K562 (cell line): ENCODE results near the gene ALG14. TPM values are rescaled to one million over a fixed set of nuclear protein-coding genes. Genes with fewer than 3 reads are reported as not detected.
A peak's percentile ranks its signal among the peaks of the same experiment; 100 is the strongest.

Experiments used
- ARID1B ChIP-seq: fragments of 450-650 bp; IDR thresholded peaks from 2 replicates; pipeline ENCODE4 v1.6.1; 2016; ENCODE audit warnings: antibody characterized with exemption, mild to moderate bottlenecking, inconsistent platforms
- CBX2 ChIP-seq: fragments of 200-600 bp; sonication (generic); IDR thresholded peaks from one replicate; pipeline ENCODE4 v1.6.1; 2012; ENCODE audit warnings: mild to moderate bottlenecking, low read length, inconsistent platforms; ENCODE audit not compliant: insufficient read depth, poor library complexity, severe bottlenecking
- CHD4 ChIP-seq: fragments of 200-600 bp; sonication (generic); IDR thresholded peaks from 3 replicates; pipeline ENCODE4 v1.6.1; 2012; ENCODE audit warnings: low read depth, mild to moderate bottlenecking, mixed read lengths, low read length, inconsistent platforms; ENCODE audit not compliant: insufficient read depth, insufficient replicate concordance, poor library complexity, severe bottlenecking
- HDAC1 ChIP-seq, 2 experiments: fragments of 450-650 bp; IDR thresholded peaks; 2 replicates each; pipeline ENCODE4 v1.6.1; 2016 to 2017; ENCODE audit warnings: inconsistent platforms in 1 of 2, mild to moderate bottlenecking in 1 of 2, moderate library complexity in 1 of 2
- IFI16 ChIP-seq: fragments of 250-450 bp; sonication (Bioruptor Pico); IDR thresholded peaks from 2 replicates; pipeline ENCODE4 v2.1.2; 2022; ENCODE audit warnings: mild to moderate bottlenecking, inconsistent platforms
- MBD2 ChIP-seq: sonication (generic); IDR thresholded peaks from 2 replicates; pipeline ENCODE4 v1.6.1; 2016; ENCODE audit warnings: low read depth, borderline replicate concordance
- NCOA2 ChIP-seq, 2 experiments: fragments of 450-650 bp; IDR thresholded peaks; 2 replicates each; pipeline ENCODE4 v1.6.1; 2018; ENCODE audit warnings: mild to moderate bottlenecking in 2 of 2, moderate library complexity in 1 of 2; ENCODE audit not compliant: partially characterized antibody in 2 of 2
- NEUROD1 ChIP-seq: fragments of 150-350 bp; IDR thresholded peaks from 2 replicates; pipeline ENCODE4 v1.6.1; 2014; ENCODE audit warnings: borderline replicate concordance, low read length, low read depth; ENCODE audit not compliant: partially characterized antibody
- POLR2H ChIP-seq: IDR thresholded peaks from 2 replicates; pipeline ENCODE4 v1.6.1; 2016; ENCODE audit warnings: missing genetic modification characterization, low read depth, mild to moderate bottlenecking, control low read depth, missing compliant biosample characterization, moderate library complexity
- RAD51 ChIP-seq: fragments of 450-650 bp; IDR thresholded peaks from 2 replicates; pipeline ENCODE4 v1.7.1; 2016; ENCODE audit warnings: low read depth, mild to moderate bottlenecking, borderline replicate concordance
- SMARCC2 ChIP-seq: fragments of 450-650 bp; IDR thresholded peaks from 2 replicates; pipeline ENCODE4 v1.6.1; 2017; ENCODE audit warnings: antibody characterized with exemption, moderate library complexity, mild to moderate bottlenecking, low read depth
- SRF ChIP-seq, 2 experiments: fragments of 250-450, 450-650 bp in 1 of 2; sonication (Bioruptor Pico) in 1 of 2; sonication (generic) in 1 of 2; formaldehyde crosslinking; IDR thresholded peaks; 2 replicates each; pipeline versions ENCODE4 v1.5.0 to v1.5.1; 2020 to 2022; ENCODE audit warnings: mild to moderate bottlenecking in 1 of 2, missing genetic modification reagents in 1 of 2
- SRSF1 ChIP-seq: fragments of 200-400 bp; formaldehyde crosslinking; IDR thresholded peaks from 2 replicates; pipeline ENCODE4 v1.6.1; 2017; ENCODE audit warnings: mild to moderate bottlenecking, low read depth, low read length, moderate library complexity
- TSC22D4 ChIP-seq: fragments of 450-650 bp; IDR thresholded peaks from 2 replicates; pipeline ENCODE4 v1.6.1; 2016; ENCODE audit warnings: missing genetic modification characterization, missing biosample characterization, control low read depth
- U2AF2 ChIP-seq: fragments of 200-400 bp; formaldehyde crosslinking; optimal IDR thresholded peaks from 2 replicates; pipeline ENCODE3; 2017; ENCODE audit warnings: low read depth, mild to moderate bottlenecking, low read length
- ZNF212 ChIP-seq: fragments of 450-650 bp; formaldehyde crosslinking; IDR thresholded peaks from 2 replicates; pipeline ENCODE4 v1.4.0; 2020; ENCODE audit warnings: mild to moderate bottlenecking
- ZNF76 ChIP-seq: fragments of 250-450 bp; sonication (Bioruptor Pico); IDR thresholded peaks from 2 replicates; pipeline ENCODE4 v1.4.0; 2020; ENCODE audit warnings: mild to moderate bottlenecking, moderate library complexity, borderline replicate concordance
- polyA plus RNA-seq, 8 experiments: library from polyadenylated mRNA; depleted of rRNA in 4 of 8; stranded (reverse) in 5 of 8; unstranded in 3 of 8; fragments of >200 nt; fragmentation: Nextera tagmentation in 2 of 8; fragmentation: Illumina TruSeq in 1 of 8; extraction: Ambion mirVana in 2 of 8; extraction: Trizol in 1 of 8; gene quantifications; 2 replicates each; pipeline versions ENCODE4 v1.2.1 to v1.2.3, GENCODE V29; 2011 to 2014; ENCODE audit warnings: inconsistent platforms in 1 of 8, missing spikeins in 1 of 8
- total RNA-seq, 7 experiments: library from RNA; depleted of rRNA in 6 of 7; stranded (reverse); fragments of >200 nt in 6 of 7; fragmentation: Illumina TruSeq in 2 of 7; extraction: Trizol in 2 of 7; gene quantifications; 2 replicates each; pipeline versions ENCODE4 v1.2.1 to v1.2.3, GENCODE V29; 2011 to 2021; ENCODE audit warnings: low replicate concordance in 1 of 7
- TF ChIP-seq, protein P1 (sequence below): fragments of 250-450 bp; sonication (Bioruptor Pico); IDR thresholded peaks from 2 replicates; pipeline ENCODE4 v1.5.0; 2022; ENCODE audit warnings: mild to moderate bottlenecking
- TF ChIP-seq, protein P2 (sequence below): fragments of 200-800 bp; sonication (Bioruptor generic); IDR thresholded peaks from 2 replicates; pipeline ENCODE4 v1.6.1; 2016; ENCODE audit warnings: missing genetic modification characterization, missing compliant biosample characterization
- TF ChIP-seq, protein P3 (sequence below): fragments of 450-650 bp; IDR thresholded peaks from one replicate; pipeline ENCODE4 v1.6.1; 2018; ENCODE audit warnings: mild to moderate bottlenecking, moderate library complexity; ENCODE audit not compliant: partially characterized antibody

The ALG14 gene
- total and polyA plus RNA-seq, 9 of the 15 experiments (the other 6 are each of a cell fraction or from before 2014, with no cell fraction given): 2.8 to 16.2 (median 4.9) TPM

DNA sequence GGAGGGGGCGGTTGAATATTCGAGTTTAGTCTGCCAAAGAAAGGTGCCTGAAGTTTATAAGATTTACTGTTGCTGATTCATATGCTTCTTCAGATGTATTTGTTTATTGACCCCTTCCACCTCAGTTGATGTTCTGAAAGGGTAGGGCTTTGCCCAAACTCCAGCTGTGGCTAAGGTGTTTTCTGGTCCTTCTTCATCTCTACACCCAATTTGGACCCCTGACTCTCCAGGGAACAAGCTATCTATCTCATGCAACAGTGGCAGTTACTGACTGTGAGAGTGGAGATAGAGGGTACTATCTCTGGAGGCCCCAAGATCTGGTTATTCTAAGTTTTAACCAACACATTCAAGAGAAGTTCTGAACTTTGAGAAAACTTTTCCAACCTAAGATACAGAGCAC is 12.6 kb upstream of the ALG14 start (continued):
- TF ChIP-seq, protein P1, sequence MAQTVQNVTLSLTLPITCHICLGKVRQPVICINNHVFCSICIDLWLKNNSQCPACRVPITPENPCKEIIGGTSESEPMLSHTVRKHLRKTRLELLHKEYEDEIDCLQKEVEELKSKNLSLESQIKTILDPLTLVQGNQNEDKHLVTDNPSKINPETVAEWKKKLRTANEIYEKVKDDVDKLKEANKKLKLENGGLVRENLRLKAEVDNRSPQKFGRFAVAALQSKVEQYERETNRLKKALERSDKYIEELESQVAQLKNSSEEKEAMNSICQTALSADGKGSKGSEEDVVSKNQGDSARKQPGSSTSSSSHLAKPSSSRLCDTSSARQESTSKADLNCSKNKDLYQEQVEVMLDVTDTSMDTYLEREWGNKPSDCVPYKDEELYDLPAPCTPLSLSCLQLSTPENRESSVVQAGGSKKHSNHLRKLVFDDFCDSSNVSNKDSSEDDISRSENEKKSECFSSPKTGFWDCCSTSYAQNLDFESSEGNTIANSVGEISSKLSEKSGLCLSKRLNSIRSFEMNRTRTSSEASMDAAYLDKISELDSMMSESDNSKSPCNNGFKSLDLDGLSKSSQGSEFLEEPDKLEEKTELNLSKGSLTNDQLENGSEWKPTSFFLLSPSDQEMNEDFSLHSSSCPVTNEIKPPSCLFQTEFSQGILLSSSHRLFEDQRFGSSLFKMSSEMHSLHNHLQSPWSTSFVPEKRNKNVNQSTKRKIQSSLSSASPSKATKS (CRISPR knock-in tag): no peak
- TF ChIP-seq, protein P2, sequence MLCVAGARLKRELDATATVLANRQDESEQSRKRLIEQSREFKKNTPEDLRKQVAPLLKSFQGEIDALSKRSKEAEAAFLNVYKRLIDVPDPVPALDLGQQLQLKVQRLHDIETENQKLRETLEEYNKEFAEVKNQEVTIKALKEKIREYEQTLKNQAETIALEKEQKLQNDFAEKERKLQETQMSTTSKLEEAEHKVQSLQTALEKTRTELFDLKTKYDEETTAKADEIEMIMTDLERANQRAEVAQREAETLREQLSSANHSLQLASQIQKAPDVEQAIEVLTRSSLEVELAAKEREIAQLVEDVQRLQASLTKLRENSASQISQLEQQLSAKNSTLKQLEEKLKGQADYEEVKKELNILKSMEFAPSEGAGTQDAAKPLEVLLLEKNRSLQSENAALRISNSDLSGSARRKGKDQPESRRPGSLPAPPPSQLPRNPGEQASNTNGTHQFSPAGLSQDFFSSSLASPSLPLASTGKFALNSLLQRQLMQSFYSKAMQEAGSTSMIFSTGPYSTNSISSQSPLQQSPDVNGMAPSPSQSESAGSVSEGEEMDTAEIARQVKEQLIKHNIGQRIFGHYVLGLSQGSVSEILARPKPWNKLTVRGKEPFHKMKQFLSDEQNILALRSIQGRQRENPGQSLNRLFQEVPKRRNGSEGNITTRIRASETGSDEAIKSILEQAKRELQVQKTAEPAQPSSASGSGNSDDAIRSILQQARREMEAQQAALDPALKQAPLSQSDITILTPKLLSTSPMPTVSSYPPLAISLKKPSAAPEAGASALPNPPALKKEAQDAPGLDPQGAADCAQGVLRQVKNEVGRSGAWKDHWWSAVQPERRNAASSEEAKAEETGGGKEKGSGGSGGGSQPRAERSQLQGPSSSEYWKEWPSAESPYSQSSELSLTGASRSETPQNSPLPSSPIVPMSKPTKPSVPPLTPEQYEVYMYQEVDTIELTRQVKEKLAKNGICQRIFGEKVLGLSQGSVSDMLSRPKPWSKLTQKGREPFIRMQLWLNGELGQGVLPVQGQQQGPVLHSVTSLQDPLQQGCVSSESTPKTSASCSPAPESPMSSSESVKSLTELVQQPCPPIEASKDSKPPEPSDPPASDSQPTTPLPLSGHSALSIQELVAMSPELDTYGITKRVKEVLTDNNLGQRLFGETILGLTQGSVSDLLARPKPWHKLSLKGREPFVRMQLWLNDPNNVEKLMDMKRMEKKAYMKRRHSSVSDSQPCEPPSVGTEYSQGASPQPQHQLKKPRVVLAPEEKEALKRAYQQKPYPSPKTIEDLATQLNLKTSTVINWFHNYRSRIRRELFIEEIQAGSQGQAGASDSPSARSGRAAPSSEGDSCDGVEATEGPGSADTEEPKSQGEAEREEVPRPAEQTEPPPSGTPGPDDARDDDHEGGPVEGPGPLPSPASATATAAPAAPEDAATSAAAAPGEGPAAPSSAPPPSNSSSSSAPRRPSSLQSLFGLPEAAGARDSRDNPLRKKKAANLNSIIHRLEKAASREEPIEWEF (CRISPR knock-in tag): no peak
- TF ChIP-seq HDAC1 (IDR thresholded peaks at IDR 0.05): peak; percentile 26 to 27; a peak in 1 of 4 replicates
- TF ChIP-seq POLR2H (tag): no peak
- no peak for TF ChIP-seq CBX2
- TF ChIP-seq IFI16: no peak
- TF ChIP-seq, protein P3, sequence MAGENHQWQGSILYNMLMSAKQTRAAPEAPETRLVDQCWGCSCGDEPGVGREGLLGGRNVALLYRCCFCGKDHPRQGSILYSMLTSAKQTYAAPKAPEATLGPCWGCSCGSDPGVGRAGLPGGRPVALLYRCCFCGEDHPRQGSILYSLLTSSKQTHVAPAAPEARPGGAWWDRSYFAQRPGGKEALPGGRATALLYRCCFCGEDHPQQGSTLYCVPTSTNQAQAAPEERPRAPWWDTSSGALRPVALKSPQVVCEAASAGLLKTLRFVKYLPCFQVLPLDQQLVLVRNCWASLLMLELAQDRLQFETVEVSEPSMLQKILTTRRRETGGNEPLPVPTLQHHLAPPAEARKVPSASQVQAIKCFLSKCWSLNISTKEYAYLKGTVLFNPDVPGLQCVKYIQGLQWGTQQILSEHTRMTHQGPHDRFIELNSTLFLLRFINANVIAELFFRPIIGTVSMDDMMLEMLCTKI: no peak
- peak; percentile 19 to 67 for TF ChIP-seq NCOA2 (IDR thresholded peaks at IDR 0.05; ENCODE audit: partially characterized antibody in 2 of 2)
- no peak for TF ChIP-seq U2AF2
- TF ChIP-seq ZNF212: no peak
- TF ChIP-seq CHD4: no peak
- no peak for TF ChIP-seq SMARCC2
- peak; percentile 53 for TF ChIP-seq NEUROD1
- peak; percentile 94 for TF ChIP-seq ARID1B
- no peak for TF ChIP-seq SRSF1
- TF ChIP-seq MBD2: peak; percentile 61; the same call in 1 of the 2 replicates
- no peak for TF ChIP-seq ZNF76 (CRISPR knock-in tag)
- no peak for TF ChIP-seq TSC22D4 (tag)
- TF ChIP-seq SRF (CRISPR knock-in tag; IDR thresholded peaks at IDR 0.05): no peak
- TF ChIP-seq RAD51: 0 out of 2 replicates have a peak, but pooled peaks have one; percentile 14
